SK-N-SH (cell line): ENCODE results near the gene BLVRA. TPM values are rescaled to one million over a fixed set of nuclear protein-coding genes. Genes with fewer than 3 reads are reported as not detected.

Source experiments
- CTCF ChIA-PET: fragments of 300-600, 350-600 bp; formaldehyde crosslinking; extraction: SDS; loops from one replicate; lab custom pipeline; 2021; lab: Yijun Ruan, JAX
- POLR2A ChIA-PET: fragments of 350-600 bp; sonication (Branson Sonifier 250); formaldehyde crosslinking; extraction: SDS; loops from one replicate; lab custom pipeline; 2020; ENCODE audit warnings: antibody characterized with exemption, inconsistent platforms; lab: Yijun Ruan, JAX
- DNase-seq: peaks from one replicate; pipeline ENCODE4 v3.0.0; 2012
- H2AFZ ChIP-seq: fragments of 200-600 bp; sonication (generic); 2 replicates; pipeline ENCODE4 v1.8.1; 2016; ENCODE audit warnings: antibody characterized with exemption, mild to moderate bottlenecking, low read depth
- H3F3A ChIP-seq: fragments of 200-600 bp; sonication (generic); replicated peaks from 2 replicates; pipeline ENCODE3; 2016; ENCODE audit warnings: antibody characterized with exemption, mild to moderate bottlenecking; ENCODE audit not compliant: insufficient read depth
- H3K27ac ChIP-seq, 2 experiments: fragments of 200-500 bp in 1 of 2; fragments of 200-600 bp in 1 of 2; sonication (Bioruptor generic) in 1 of 2; sonication (generic), shearing (Covaris generic) in 1 of 2; 2 replicates each; pipeline versions ENCODE4 v1.5.1 to v1.6.1; 2014 to 2016; ENCODE audit warnings: low read depth in 2 of 2, inconsistent platforms in 1 of 2, low read length in 1 of 2, mild to moderate bottlenecking in 1 of 2, mixed read lengths in 1 of 2
- H3K27me3 ChIP-seq: fragments of 200-600 bp; sonication (generic), shearing (Covaris generic); 2 replicates; pipeline ENCODE4 v1.6.1; 2016; ENCODE audit warnings: mixed run types; ENCODE audit not compliant: insufficient read depth
- H3K36me3 ChIP-seq, 2 experiments: fragments of 200-500 bp in 1 of 2; fragments of 200-600 bp in 1 of 2; sonication (Bioruptor generic) in 1 of 2; sonication (generic) in 1 of 2; replicated peaks in 1 of 2; 2 replicates each; pipeline versions ENCODE3 to v1.5.1; 2014 to 2016; ENCODE audit warnings: low read length in 1 of 2, mild to moderate bottlenecking in 1 of 2; ENCODE audit not compliant: insufficient read depth in 2 of 2, control insufficient read depth in 1 of 2
- H3K4me1 ChIP-seq, 2 experiments: fragments of 200-500 bp in 1 of 2; fragments of 200-600 bp in 1 of 2; sonication (Bioruptor generic) in 1 of 2; sonication (generic), shearing (Covaris generic) in 1 of 2; 2 replicates each; pipeline versions ENCODE4 v1.5.1 to v1.6.1; 2014 to 2016; ENCODE audit warnings: low read depth in 1 of 2, low read length in 1 of 2, mixed run types in 1 of 2; ENCODE audit not compliant: insufficient read depth in 2 of 2, control insufficient read depth in 1 of 2
- H3K4me2 ChIP-seq: fragments of 200-600 bp; sonication (generic), shearing (Covaris generic); 2 replicates; pipeline ENCODE4 v1.6.1; 2017; ENCODE audit warnings: mixed run types
- H3K4me3 ChIP-seq, 2 experiments: fragments of 200-500 bp in 1 of 2; fragments of 200-600 bp in 1 of 2; sonication (Bioruptor generic) in 1 of 2; sonication (generic), shearing (Covaris generic) in 1 of 2; 2 replicates each; pipeline versions ENCODE4 v1.5.1 to v1.8.1; 2014 to 2016; ENCODE audit warnings: low read depth in 2 of 2, inconsistent platforms in 1 of 2, low read length in 1 of 2, mild to moderate bottlenecking in 1 of 2, mixed read lengths in 1 of 2, moderate library complexity in 1 of 2
- H3K79me2 ChIP-seq: fragments of 200-600 bp; sonication (generic); 2 replicates; pipeline ENCODE4 v1.8.1; 2017; ENCODE audit warnings: mild to moderate bottlenecking; ENCODE audit not compliant: insufficient read depth
- H3K9ac ChIP-seq: fragments of 200-600 bp; sonication (generic); 2 replicates; pipeline ENCODE4 v1.6.1; 2017; ENCODE audit warnings: mixed run types
- H3K9me2 ChIP-seq: fragments of 200-600 bp; sonication (generic); 2 replicates; pipeline ENCODE4 v1.6.1; 2017; ENCODE audit warnings: mixed run types
- H3K9me3 ChIP-seq: fragments of 200-600 bp; sonication (generic); 2 replicates; pipeline ENCODE4 v1.6.1; 2017; ENCODE audit warnings: mixed run types, mild to moderate bottlenecking, moderate library complexity
- H4K20me1 ChIP-seq: fragments of 200-600 bp; sonication (generic); 2 replicates; pipeline ENCODE4 v1.6.1; 2017; ENCODE audit warnings: mild to moderate bottlenecking, mixed run types; ENCODE audit not compliant: insufficient read depth
- CHD2 ChIP-seq: fragments of 150-350 bp; IDR thresholded peaks from 2 replicates; pipeline ENCODE4 v1.6.1; 2018; ENCODE audit warnings: low read length; ENCODE audit not compliant: partially characterized antibody
- EZH2phosphoT487 ChIP-seq: fragments of 200-600 bp; sonication (generic); IDR thresholded peaks from 2 replicates; pipeline ENCODE4 v1.6.1; 2017; ENCODE audit warnings: low read depth, mixed run types, mild to moderate bottlenecking, antibody characterized with exemption, moderate library complexity, borderline replicate concordance
- FOXJ3 ChIP-seq: sonication (generic); formaldehyde crosslinking; IDR thresholded peaks from 2 replicates; pipeline ENCODE4 v1.5.1; 2020; ENCODE audit warnings: mild to moderate bottlenecking, missing genetic modification reagents
- GABPA ChIP-seq: IDR thresholded peaks from 2 replicates; pipeline ENCODE4 v1.4.0; 2012; ENCODE audit warnings: low read depth, mild to moderate bottlenecking
- IRF3 ChIP-seq: fragments of 150-350 bp; IDR thresholded peaks from 2 replicates; pipeline ENCODE4 v1.6.1; 2016; ENCODE audit warnings: mild to moderate bottlenecking, low read depth, low read length
- JUND ChIP-seq: IDR thresholded peaks from 2 replicates; pipeline ENCODE4 v1.4.0; 2012
- MAX ChIP-seq: IDR thresholded peaks from 2 replicates; pipeline ENCODE4 v1.4.0; 2012; ENCODE audit warnings: low read depth
- MEF2A ChIP-seq: IDR thresholded peaks from 2 replicates; pipeline ENCODE4 v1.4.0; 2012; ENCODE audit warnings: low read depth, borderline replicate concordance
- NRF1 ChIP-seq: IDR thresholded peaks from 2 replicates; pipeline ENCODE4 v1.6.1; 2012; ENCODE audit warnings: low read depth, mild to moderate bottlenecking, low read length
- POLR2AphosphoS5 ChIP-seq: IDR thresholded peaks from 2 replicates; pipeline ENCODE4 v1.6.1; 2012; ENCODE audit warnings: low read depth, low read length
- RAD21 ChIP-seq: IDR thresholded peaks from 2 replicates; pipeline ENCODE4 v1.6.1; 2012; ENCODE audit warnings: mild to moderate bottlenecking, low read length
- RFX5 ChIP-seq: IDR thresholded peaks from 2 replicates; pipeline ENCODE4 v1.6.1; 2012; ENCODE audit warnings: mild to moderate bottlenecking, improper control_type of control experiment, low read length
- SIN3A ChIP-seq: IDR thresholded peaks from 2 replicates; pipeline ENCODE4 v1.6.1; 2012; ENCODE audit warnings: low read depth, mild to moderate bottlenecking, low read length, moderate library complexity, borderline replicate concordance
- TAF1 ChIP-seq: IDR thresholded peaks from 2 replicates; pipeline ENCODE4 v1.6.1; 2012; ENCODE audit warnings: low read depth, mild to moderate bottlenecking, low read length, moderate library complexity, borderline replicate concordance
- TEAD4 ChIP-seq: IDR thresholded peaks from 2 replicates; pipeline ENCODE4 v1.4.0; 2012; ENCODE audit warnings: mild to moderate bottlenecking, borderline replicate concordance; ENCODE audit not compliant: insufficient read depth
- WGBS: methylation state at CpG from one replicate; pipeline ENCODE4 v1.1.6; 2017; ENCODE audit warnings: low lambda C conversion rate; 5-methylcytosine and 5-hydroxymethylcytosine counted together
- polyA plus RNA-seq, 3 experiments: library from polyadenylated mRNA; depleted of rRNA; stranded (reverse); fragments of >200 nt; gene quantifications; 2 replicates each; pipeline ENCODE4 v1.2.3, GENCODE V29; 2012
- TF ChIP-seq, protein P1 (sequence below): IDR thresholded peaks from 2 replicates; pipeline ENCODE4 v1.4.0; 2012; ENCODE audit warnings: low read depth, borderline replicate concordance
- TF ChIP-seq, protein P2 (sequence below): IDR thresholded peaks from 2 replicates; pipeline ENCODE4; 2012

The BLVRA gene
- polyA plus RNA-seq, 1 of the 3 experiments (the other 2 are of a cell fraction), result 123 TPM

- no peak overlapping the region for H3K4me2 ChIP-seq
- POLR2A ChIA-PET, result interaction anchor here (0.6 kb wide), 1 partner anchor 10 kb away, joined by 3 read pairs; no protein-coding TSS in a partner anchor
These were observed 33.2 kb downstream of the BLVRA start for GRCh38 chr7:43791665-43792064.

More at GRCh38 chr7:43791665-43792064, 33.2 kb downstream of the BLVRA start:
- WGBS, result 66% methylated on average over 4 of the region's 4 CpGs
- DNase-seq, result no peak
- Histone ChIP-seq H3K4me3 (no peak overlapping the region), H3K27me3 (no peaks in the 10 kb centered on the region), H3K36me3 (peaks cover 34 to 48% of the 10 kb centered on the region in 2 experiments), H3K27ac (no peak overlapping the region), H2AFZ (no peak overlapping the region), H3K9ac (no peak overlapping the region), H3K4me1 (no peaks in the 10 kb centered on the region), H4K20me1 (no peaks in the 10 kb centered on the region), H3K79me2 (no peaks in the 10 kb centered on the region), H3K9me2 (no peaks in the 10 kb centered on the region), H3K9me3 (no peaks in the 10 kb centered on the region), H3F3A (no peaks in the 10 kb centered on the region)
- CTCF ChIA-PET, result interaction anchor here (1.1 kb wide), 1 partner anchor 48 kb away, joined by 3 read pairs; no protein-coding TSS in a partner anchor
- TF ChIP-seq TAF1, result no peak
- no peak for TF ChIP-seq RAD21
- no peak for TF ChIP-seq NRF1
- no peak for TF ChIP-seq IRF3
- TF ChIP-seq GABPA, result no peak
- TF ChIP-seq TEAD4, result no peak
- TF ChIP-seq POLR2AphosphoS5, result no peak
- no peak for TF ChIP-seq CHD2
- no peak for TF ChIP-seq JUND
- TF ChIP-seq, protein P1, sequence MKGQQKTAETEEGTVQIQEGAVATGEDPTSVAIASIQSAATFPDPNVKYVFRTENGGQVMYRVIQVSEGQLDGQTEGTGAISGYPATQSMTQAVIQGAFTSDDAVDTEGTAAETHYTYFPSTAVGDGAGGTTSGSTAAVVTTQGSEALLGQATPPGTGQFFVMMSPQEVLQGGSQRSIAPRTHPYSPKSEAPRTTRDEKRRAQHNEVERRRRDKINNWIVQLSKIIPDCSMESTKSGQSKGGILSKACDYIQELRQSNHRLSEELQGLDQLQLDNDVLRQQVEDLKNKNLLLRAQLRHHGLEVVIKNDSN, result no peak
- no peak for TF ChIP-seq MAX
- TF ChIP-seq, protein P2, sequence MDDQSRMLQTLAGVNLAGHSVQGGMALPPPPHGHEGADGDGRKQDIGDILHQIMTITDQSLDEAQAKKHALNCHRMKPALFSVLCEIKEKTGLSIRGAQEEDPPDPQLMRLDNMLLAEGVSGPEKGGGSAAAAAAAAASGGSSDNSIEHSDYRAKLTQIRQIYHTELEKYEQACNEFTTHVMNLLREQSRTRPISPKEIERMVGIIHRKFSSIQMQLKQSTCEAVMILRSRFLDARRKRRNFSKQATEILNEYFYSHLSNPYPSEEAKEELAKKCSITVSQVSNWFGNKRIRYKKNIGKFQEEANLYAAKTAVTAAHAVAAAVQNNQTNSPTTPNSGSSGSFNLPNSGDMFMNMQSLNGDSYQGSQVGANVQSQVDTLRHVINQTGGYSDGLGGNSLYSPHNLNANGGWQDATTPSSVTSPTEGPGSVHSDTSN, result no peak
- TF ChIP-seq EZH2phosphoT487, result no peak
- TF ChIP-seq FOXJ3, result no peak
- no peak for TF ChIP-seq SIN3A
- no peak for TF ChIP-seq MEF2A
- TF ChIP-seq RFX5, result no peak
